ENCODE results near the gene PTMA.
"Not testable (repeated sequence)": the region's sequence is repeated elsewhere in the genome, so short reads cannot be mapped to it uniquely, and the experiment has no call there.

PTMA gene

DNA sequence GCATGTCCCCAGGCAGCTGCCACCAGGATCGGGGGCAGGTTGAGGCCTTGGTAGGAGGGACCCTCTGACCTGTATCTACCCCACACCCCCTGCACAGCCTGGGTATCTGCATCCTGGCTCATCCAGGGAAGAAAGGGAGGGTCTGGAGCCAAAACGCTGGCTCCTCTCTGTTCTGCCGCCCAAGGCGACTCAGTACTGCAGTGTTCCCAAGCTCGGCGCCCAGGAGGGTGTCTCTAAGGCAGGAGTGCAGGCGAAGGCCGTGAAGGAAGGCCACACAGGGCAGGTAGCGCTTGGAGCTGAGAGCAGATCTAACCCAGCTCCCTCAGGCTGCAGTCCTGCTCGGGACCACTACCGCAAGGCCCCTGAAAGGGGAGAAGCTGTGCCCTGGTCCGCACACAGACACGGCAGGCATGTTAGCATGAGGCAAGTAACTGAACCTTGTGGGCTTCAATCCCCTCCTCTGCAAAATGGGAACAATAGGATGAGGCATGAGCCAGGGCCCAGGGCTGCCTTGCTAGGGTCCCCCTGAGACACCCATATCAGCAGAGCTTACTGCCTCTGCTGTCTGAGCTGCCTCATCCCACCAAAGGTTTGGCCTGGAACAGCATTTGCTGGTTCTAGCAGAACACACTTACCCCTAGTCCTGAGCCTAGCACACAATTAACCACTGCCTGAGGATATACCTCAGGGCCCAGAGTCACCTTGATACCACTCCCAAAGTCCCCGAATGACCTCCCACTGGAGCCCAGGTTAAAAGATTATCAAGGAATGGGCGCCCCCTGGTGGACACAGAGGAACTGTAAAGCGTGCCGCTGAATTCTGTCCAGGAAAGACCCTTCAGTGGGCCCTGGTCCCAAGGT is 6.5 kb downstream of the PTMA start:
- in situ Hi-C loops (cut with HindIII; ENCODE audit: low sequenced_read_pairs) = no loop called here

DNA sequence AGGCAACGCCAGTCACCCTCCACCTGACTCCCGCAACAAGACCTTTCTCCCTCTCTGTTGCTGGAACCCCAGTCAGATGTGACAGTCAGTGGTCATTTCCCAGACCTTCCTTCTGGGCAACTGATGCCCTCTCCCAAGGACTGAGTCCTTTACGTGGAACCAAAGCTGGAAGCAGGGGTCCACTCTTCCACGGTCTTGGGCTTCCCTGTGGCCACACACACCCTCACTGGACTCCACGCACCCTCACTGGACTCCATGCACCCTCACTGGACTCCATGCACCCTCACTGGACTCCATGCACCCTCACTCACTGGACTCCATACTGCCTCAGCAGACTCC is 7.1 kb downstream of the PTMA start:
- in situ Hi-C loops (cut with HindIII; ENCODE audit: low sequenced_read_pairs) = no loop called here

DNA sequence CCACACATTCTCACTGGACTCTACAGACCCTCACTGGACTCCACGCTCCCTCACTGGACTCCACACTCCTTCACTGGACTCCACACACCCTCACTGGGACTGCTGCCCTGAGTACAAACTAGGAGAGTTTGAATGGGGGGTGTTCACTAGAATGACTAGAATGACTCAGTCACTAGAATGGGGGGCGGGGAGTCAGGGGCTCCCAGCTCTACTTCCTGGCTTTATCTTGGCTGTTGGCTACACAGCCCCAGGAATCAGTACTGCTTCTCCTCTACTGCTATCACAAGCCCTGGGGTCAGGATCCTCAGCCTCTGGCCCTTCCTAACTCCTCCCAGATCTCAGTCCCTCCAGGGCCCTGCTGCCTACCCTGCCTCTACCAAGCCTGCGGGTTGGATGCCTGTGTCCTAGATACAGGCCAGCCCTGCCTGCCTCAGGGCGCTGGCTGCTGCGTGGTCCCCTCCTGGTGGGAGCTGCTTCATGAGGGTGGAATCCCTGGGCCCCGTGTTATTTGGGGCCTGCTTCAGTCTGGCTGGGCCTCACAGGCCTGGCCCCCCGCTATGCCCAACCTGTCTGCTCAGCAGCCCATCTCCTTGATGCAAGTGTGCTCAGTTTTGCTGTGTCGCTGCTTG is 7.8 kb downstream of the PTMA start:
- in situ Hi-C loops (cut with HindIII; ENCODE audit: low sequenced_read_pairs) = no loop called here

DNA sequence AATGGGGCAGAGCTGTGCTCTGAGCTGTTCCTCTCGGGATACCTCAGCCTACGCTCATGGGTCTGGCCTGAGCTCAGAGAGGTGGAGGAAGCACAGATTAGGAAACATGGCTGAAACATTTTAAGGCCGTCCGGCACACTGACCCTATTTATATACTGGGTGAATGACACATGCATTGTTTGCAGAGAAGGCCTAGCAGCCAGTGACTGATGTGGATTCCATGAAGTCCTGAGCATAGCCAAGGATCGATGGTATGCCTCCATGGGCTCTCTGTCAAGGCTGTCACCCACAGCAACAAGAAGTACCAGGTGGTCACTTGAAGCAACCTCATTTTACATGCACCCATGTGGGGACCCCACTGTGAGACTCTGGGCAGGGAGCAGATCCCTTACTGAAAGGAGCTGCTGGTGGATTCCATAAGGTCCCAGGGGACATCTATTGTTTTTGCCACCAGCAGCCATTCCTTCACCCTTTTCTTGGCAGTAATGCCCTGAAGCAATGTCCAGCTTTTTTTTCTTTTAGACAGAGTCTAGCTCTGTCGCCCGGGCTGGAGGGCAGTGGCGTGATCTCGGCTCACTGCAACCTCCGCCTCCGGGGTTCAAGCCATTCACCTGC is 8.4 kb downstream of the PTMA start:
- in situ Hi-C loops (cut with HindIII; ENCODE audit: low sequenced_read_pairs) = no loop called here

DNA sequence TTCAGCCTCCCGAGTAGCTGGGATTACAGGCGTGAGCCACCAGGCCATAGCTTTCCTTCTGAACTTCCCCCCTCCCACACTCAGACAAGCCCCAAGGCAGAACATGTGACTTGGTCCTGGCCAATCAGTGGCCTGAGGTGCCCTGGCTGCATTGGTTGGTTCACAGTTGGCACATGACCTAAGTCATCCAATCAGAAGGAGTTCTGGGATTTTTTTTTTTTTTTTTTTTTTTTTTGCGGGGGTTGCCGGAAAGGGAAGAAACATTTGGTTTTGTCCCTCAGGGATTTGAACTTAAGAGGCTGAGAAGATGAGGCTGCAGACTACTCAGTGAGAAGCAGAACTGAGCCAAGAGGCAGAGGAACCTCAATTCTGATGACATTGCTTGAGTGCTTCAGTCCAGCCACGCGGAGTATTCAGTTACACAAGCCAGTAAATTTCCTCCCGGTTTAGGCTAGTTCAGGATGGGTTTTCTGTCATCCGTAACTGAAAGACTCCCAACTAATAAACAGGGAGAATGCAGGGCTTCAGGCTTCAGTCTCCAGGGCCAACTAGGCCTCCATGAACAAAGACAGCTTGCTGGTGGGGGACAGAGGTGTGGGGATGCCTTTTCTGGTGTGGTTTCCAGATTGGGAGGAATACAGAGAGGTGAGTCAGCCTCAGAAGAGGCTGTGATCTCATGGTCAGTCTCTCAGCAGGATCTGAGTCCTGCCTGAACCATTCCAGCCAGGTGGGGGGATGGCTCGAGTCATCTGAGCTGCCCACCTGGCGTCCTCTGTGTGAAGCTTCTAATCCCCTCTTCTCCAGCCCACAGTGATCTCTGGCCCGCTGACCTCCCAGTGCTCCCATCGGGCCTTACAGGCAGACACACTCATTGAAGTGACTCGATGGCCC is 9.2 kb downstream of the PTMA start:
- in situ Hi-C loops (cut with HindIII; ENCODE audit: low sequenced_read_pairs) = no loop called here

DNA sequence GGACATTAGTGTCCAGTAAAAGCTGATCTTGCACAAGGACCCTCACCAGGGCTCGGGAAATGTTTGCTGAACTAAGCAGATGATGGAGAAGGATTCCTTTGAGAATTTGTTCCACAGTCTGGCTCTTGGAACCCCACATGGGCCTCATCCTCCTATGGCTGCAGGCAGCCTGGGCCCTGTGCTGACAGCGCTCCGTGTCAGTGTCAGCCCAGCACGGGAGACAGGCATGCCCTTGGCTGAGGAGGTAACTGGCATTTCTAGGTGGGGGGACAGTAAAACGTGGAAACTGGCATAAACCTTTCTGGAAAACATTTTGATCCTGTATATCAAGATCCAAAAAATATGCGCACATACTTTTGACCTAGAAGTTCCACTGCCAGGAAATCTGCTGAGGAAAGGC is 10.5 kb downstream of the PTMA start:
- in situ Hi-C loops (cut with HindIII; ENCODE audit: low sequenced_read_pairs) = no loop called here

DNA sequence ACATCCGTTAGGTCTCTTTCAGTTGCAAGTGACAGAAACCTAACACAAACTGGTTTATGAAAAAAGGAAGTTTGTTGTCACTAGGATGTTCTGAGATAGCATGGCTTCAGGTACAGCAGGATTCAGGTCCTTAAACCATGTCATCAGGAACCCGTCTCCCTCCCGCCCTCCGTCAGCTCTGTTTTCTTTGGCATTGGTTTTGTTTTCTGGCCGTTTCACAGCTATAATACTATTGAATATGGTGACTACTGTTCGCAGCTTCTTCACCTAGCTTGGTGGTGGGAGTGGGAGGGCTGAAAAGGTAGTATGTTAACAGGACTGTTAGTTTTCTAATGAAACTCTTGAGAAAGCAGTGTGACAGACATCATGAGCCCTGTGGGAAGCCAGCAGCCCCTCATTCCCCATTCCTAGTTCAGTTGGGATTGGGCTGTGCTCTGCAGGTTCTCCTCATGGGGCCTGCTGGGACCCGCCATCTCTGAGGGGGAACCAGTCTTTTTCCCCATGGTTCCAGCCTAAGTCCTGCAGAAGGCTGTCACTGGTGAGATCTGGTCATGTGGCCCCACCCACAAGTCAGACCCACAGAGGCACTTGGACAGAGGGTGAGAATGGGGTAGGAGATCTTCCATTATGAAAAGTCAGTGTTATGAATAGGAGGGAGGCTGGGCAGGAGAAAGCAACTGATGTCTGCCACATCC is 12.1 kb downstream of the PTMA start:
- in situ Hi-C loops (cut with HindIII; ENCODE audit: low sequenced_read_pairs) = no loop called here

DNA sequence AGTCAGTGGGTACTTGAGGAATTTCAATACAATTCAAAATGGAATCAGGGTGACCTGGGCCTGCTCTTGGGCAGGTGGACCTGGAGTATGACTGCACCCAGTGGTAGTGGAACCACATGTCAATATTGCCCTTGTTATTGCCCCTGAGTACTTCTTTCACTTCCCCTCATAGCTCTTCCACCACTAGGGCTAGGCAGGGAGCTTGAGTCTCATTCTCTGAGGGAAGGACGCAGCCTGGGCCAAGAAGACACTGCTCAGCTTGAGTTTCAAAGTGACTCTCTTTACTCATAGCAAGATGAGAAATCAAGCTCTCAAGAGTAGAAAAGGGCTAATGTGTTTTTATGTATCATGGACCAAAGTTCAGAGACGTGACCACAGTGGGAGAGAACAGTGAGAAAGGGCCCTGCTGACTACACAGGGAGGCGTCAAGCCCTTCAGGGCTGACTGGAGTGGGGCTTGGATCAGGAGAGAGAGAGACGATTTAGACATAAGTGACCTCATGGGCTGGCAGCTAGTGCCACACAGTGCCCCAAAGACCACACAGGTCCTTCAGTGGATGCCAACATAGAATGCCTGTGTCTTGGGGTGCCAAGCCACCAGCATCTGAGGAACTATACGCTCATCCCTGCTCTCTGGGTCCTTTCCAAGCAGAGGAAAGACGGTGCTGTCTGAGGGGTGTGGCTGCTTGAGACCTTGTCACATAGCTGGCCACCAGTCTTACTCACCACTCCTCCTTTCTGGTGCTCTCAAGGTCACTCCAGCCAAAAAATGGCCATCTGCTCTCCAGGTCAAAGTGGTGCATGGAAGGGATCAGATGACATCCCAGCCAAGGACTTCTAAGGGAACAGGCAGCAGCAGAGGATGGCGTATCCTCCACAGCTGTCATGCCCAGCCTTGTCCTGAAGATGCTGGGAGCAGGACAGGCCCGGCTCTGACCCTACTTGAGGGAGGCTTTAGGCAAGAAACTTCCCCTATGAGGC is 13.0 kb downstream of the PTMA start:
- in situ Hi-C loops (cut with HindIII; ENCODE audit: low sequenced_read_pairs) = no loop called here

DNA sequence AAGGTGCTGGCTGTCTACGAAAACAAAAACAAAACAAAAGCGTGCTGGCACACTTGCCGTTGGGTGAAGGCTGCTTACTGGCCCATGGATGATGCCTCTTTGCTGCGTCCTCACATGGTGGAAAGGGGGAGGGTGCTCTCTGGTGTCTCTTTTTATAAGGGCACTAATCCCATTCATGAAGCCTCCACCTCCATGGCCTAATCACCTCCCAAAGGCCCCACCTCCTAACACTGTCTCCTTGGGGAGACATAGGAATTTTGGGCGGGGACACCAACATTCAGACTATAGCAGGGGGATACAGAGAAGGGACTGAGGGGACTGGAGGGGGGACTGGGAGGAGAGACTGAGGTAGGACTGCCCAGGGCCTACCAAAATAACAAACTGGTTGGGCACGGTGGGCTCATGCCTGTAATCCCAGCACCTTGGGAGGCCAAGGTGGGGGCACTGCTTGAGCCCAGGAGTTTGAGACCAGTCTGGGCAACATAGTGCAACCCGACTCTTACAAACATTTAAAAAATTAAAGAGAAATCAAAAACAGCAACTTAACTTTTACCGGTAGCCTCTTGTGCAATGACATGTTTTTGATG is 14.5 kb downstream of the PTMA start:
- in situ Hi-C loops (cut with HindIII; ENCODE audit: low sequenced_read_pairs) = no loop called here

DNA sequence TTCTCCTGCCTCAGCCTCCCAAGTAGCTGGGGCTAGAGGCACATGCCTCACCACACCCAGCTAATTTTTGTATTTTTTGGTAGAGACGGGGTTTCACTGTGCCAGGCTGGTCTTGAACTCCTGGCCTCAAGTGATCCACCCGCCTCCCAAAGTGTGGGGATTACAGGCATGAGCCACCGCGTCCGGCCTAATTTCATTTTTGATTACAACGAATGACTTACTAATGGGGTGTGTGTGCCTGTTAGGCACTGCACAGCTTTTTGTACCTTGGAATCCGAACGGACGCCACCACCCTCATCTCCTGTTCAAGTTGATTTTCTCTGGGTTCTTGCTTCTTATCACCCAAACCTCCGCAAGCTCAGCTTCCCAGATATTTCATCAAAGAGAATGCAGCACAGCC is 17.2 kb downstream of the PTMA start:
- in situ Hi-C loops (cut with HindIII; ENCODE audit: low sequenced_read_pairs) = no loop called here

DNA sequence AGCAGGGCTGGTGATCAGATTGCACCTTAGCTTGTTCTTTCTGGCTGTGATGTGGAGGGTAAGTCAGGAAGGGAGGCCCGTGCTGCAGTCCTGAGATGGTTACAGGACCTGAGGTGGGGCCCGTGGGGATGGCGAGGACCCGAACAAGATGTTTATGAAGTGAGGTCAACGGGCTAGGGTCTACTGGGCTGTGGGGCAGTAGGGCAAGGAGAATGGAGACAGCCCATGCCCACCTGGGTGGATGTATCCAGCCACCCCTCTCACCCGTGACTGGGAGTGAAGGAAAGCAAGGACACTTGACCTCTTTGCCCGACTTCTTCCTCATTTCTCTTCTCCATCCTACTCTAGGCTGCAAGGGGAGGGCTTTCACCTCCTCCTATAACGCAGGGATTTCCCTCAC is 18.0 kb downstream of the PTMA start:
- in situ Hi-C loops (cut with HindIII; ENCODE audit: low sequenced_read_pairs) = no loop called here

DNA sequence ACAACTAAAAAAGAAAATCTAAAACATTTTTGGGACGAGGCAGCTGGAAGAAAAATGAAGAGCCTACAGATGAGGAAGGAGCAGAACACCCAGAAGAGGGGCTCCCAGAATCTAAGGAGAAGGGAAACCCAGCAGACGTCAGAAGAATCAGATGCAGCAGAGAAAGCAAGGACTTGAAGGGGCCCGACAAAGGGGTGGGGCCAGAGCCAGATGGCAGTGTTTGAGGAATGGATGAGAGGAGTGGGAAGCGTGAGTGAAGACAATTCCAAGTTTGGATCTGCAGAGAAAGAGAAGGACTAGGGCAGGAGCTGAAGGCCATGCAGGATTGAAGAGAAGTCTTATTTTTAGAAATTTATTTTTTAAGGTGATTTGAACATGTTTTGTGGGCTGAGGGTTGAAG is 19.3 kb downstream of the PTMA start:
- in situ Hi-C loops (cut with HindIII; ENCODE audit: low sequenced_read_pairs) = no loop called here

DNA sequence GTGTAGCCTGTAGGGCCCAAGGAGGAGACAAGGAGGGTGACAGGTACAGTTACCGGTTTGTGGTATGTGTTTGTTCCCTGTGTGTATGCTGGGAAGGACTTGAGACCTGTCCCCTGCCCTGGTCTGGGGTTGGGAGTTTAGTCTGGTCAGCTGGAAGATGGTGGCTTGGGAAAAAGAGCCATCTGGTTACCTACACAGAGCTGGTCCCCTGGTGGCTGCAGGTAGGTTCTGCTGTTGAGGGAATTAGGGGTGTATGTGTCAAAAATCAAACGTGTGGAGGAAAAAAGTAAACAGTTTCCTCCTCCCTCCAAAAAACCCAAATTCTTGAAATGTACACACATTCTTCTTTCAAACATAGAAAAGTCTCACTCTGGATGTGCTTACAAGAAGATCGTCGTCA is 24.3 kb downstream of the PTMA start:
- in situ Hi-C loops (cut with HindIII; ENCODE audit: low sequenced_read_pairs) = no loop called here

DNA sequence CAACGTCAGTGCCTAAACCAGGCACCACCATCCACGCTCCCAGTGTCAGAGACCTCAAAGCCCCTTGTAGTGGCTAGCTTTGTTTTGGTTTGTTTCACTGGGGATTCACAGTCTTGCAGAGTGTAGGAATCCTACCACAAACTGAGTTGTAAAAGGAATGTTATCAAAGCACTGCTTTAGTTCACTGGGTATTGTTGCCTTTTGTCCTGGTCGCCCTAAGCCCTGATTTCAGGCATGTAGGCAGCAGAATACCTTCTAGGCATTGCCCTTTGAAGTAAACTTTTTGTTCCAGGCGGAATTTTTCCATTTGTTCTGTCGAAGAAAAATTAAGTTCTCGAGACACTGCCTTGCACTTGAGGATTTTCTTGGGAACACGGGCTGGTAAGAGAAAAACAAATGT is 29.4 kb downstream of the PTMA start:
- in situ Hi-C loops (cut with HindIII; ENCODE audit: low sequenced_read_pairs) = no loop called here

DNA sequence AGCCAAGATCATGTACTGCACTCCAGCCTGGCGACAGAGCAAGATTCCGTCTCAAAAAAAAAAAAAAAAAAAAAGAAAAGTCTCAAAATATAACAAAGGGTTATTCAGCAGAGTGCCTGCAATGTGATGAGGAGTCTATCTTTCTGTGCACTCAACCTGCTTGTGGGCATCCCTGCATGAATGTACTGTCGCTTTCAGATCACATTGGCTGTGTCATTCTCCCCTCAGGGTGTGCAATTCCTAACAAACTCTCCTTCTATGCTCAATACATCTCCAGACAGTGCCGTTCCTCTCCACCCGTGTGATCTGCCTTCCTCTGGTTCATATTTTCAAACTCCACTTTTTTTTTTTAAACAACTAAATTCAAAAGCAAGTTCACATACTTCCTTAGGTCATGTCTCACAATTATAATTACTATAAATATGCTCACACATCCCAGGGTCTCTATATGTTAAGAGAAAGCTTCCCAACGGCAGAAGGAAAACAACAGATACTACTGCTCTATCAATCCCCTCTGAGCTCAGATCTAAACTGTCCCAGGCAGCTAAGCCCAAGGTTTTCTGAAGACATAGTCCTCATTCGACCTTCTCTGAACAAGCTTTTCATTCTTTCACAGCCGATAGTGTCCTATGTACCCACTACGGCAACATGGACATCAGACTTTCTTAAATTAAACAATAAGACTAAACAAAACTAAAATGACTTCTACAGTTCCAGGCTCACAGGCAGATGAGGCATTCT is 35.2 kb downstream of the PTMA start:
- in situ Hi-C loops (cut with HindIII; ENCODE audit: low sequenced_read_pairs) = no loop called here

DNA sequence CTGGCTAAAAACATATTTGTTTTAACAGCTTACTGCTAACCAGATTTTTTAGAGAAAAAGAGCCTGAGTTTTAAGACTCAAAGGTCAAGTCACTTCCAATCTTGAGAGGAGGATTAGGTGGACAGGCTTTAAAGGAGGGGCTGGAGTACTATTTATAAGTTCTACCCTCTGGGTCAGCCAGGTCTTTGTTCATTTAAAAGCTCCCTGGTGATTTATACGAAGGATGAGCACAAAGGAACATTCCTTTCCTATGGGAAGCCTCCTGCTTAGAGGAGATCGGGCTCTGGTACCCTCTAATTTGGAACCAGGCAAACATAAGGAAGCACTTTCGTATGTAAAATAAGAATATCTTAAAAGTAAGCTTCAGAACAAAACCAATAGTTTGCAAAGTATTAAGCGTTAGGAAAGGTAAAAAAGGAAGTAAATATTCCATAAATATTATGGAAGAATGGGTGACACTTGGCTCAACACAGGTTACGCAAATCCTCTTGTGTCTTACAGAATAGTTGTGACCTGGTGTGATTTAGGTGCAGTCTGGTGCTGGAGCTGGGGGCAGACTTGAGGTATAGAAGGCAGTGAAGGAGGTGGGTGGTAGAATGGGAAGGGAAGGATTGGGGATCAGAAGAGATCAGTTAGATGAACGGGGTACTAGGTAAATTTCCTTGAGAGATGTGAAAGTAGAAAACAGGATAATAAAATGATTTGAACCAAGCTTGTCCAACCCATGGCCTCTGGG is 37.1 kb downstream of the PTMA start:
- in situ Hi-C loops (cut with HindIII; ENCODE audit: low sequenced_read_pairs) = no loop called here

DNA sequence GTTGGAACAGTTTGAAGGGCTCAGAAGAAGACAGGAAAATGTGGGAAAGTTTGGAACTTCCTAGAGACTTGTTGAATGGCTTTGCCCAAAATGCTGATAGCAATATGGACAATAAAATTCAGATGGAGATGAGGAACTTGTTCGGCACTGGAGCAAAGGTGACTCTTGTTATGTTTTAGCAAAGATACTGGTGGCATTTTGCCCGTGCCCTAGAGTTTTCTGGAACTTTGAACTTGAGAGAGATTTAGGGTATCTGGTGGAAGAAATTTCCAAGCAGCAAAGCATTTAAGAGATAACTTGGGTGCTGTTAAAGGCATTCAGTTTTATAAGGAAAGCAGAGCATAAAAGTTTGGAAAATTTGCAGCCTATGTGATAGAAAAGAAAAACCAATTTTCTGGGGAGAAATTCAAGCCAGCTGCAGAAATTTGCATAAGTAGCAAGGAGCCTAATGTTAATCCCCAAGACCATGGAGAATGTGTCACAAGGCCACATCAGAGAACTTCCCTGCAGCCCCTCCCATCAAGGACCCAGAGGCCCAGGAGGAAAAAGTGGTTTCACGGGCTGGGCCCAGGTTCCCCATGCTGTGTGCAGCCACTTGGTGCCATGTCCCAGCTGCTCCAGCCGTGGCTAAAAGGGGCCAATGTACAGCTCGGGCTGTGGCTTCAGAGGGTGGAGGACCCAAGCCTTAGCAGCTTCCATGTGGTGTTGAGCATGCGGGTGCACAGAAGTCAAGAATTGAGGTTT is 40.0 kb downstream of the PTMA start:
- in situ Hi-C loops (cut with HindIII; ENCODE audit: low sequenced_read_pairs) = not testable (repeated sequence)
